Measurements from ENCODE around the gene CXCR3.
A peak's percentile ranks its signal among the peaks of the same experiment; 100 is the strongest.
"Not testable (repeated sequence)": the region's sequence is repeated elsewhere in the genome, so short reads cannot be mapped to it uniquely, and the experiment has no call there.

CXCR3 gene

DNA sequence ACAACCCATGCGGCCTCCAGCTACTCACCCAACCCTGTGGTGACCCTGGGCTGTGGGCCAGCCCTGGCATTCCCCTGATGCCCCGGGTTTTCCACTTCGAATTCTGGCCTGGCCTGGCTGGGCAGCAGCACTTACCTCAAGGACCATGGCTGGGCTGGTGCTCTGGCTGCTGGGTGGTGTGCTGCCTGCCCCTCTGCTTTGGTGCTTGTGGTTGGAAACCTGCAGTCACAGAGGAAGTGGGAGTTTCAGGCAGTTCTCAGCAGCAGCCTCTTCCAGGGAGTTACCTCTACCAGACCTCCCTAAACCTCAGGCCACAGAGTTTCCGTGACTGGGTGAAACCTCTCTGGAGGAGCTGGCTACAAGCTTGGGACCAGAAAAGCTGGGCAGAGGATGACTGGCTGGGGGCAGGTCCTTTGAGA lies at the start of gene CXCR3:
Gene CXCR3, minus strand, starts transcription at position 209 of the 419 bp plus-strand sequence. Its CDS starts 62 bp downstream, at position 147.
- DNase-seq, result no peak

DNA sequence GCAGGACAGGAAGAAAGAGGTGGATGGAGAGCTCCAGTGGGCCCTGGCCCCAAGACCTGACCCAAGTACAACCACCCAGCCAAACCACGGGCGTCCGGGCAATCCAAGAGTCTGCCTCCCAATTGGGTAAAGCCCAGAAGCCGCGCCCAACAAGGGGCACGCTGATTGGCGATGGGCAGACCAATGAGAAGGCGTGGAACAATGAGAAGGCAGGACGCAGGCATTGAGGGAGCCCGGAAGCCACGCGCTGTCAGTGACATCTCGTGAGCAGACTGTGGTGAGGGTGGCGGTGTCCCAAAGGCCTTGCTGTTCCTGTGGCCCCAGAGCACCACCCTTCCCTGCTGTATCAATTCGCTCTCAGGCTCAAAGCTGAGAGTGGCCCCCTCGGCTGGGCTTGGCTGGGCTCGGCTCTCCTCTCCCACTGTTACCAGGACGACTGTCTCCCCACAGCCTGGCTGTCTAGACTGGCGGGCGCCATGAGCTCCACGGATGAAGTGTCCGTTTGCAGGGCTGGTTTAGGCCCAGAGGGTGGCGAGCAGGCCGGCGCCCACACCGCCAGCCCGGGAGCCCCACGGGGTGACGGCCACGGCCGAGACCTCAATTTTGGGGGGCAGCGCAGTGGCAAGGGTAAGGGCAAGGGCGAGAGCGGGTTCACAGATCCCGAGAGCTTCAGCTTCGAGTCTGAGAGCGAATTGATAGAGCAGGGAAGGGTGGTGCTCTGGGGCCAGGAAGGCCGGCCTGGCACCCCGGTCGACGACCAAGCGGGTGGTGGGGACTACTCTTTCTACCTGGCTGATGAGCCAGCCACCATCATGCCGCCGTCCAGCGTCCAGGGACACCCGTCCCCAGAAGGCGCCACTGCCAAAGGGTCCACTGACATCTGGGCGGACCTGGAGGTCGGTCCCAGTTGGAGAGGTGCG lies 49.3 kb upstream of the CXCR3 start, which contains the start of gene LOC101059915:
Gene LOC101059915, plus strand, starts transcription at position 219 of the 920 bp plus-strand sequence.
- no peak for DNase-seq

DNA sequence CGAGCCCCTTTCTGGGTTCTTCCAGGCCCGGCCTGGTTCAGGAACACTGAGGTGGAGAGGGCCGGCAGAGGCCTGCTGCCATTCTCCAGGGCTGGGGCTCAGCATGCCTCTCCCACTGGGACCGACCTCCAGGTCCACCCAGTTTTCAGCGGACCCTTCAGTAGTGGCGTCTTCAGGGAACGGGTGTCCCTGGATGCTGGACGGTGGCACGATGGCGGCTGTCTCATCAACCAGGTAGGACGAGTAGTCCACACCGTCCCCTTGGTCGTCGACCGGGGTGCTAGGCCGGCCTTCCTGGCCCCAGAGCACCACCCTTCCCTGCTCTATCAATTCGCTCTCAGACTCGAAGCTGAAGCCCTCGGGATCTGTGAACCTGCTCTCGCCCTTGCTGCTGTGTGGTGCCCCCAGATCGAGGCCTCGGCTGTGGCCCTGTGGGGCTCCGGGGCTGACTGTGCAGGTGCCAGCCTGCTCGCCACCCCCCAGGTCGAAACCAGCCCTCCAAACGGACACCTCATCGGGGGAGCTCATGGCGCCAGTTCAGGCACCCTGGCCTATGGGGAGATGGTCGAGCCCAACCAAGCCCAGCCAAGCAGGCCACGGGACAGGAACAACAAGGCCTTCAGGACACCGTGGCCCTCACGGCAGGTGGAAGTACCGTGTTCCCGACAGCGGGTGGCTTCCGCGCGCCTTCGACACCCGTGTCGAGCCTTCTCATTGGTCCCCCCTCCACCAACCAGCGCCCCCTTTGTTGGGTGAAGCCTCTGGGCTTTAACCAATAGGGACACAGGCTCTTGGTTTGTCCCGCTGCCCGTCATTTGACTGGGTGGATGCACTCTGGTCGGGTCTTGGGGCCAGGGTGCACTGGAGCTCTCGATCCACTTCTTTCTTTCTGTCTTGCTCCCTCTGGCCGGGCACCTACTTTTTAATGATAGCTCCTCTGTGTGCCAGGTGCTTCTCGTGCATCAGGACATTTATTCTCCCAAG lies 48.2 kb upstream of the CXCR3 start:
- no peak for DNase-seq

DNA sequence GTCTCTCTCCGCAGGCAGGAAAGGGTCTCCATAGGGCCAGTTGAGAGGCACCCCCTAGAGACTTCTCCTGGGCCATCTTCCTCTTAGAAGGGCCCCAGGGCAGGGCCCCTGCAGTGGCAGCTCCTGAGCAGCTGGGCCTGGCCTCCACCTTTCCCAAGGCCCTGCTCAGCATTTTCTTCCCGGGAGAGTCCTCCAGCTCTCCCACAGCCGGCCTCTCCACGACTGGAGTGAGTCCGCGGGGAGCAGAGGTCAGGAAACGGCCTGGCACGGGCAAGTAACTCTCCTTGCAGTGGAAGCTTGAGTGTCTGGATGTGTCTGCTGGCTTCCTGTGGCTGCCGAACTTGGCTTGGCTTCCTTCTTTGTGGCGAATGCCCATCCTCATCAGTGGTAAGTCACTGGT lies 47.4 kb upstream of the CXCR3 start:
- no peak for DNase-seq

DNA sequence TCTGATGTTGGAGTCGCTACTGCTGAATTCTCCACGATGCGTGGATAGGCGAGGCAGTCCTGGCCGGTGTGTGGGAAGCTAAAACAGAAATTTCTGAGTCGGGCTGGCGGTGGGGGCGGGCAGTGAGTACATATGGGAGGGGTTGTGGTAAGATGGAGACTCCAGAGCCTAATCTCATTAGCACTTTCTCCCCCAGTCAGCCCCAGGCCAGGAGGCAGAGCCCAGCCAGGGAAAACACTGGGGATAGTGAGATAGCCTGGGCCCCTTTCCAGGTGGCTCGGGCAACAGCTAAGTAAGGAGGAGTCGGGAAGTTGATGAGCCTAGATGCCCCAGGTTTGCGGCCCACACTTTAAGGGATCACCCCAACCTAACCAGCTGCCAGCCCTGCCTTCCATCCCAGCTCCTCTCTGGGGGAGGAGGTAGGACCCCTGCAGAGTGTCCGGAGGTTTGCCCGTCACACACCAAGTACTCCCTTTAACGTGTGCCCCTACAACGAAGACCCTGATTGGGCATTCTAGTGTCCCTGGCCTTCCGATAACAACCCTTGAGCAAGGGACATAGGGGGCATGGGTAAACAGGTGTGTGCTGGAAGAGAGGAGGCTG lies 46.7 kb upstream of the CXCR3 start:
- no peak for DNase-seq

DNA sequence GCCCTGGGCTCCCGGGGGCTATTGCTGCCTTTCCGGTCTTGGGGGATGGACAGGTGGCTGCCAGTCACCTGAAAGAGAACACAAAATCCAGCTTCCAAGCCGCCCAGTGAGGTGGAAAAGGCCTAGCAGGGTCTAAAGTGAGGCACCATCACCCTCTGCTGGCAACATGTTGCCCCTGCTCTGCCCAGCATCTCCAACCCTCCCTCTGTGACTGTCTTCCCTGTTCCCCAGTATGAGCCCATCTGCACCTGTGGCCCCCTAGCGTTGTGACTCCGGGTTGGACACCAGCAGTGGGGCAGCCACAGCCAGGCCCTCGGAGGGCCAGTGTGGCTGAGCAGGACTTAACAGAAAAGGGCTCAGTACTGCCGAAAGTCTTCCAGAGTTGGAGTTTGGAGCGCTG lies 45.9 kb upstream of the CXCR3 start:
- not testable (repeated sequence) for DNase-seq

DNA sequence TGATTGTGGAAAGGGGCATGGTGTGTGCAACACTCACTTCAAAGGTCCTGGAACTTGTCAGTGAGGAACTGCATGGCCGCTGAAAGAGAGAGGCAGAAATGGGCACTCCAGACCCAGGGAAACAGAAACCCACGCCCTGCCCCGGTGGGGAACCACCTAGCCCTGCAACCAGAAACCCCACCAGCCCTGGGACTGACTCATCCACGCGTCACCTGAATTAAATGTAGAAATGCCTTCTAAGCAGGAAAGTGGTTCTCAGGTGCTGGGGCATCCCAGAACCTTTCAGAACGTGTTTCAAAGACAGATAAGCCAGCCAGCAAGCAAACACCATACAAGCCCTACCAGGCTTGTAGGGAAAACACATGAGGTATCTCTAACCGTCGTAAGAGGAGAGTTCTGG lies 44.9 kb upstream of the CXCR3 start:
- DNase-seq, result not testable (repeated sequence)

DNA sequence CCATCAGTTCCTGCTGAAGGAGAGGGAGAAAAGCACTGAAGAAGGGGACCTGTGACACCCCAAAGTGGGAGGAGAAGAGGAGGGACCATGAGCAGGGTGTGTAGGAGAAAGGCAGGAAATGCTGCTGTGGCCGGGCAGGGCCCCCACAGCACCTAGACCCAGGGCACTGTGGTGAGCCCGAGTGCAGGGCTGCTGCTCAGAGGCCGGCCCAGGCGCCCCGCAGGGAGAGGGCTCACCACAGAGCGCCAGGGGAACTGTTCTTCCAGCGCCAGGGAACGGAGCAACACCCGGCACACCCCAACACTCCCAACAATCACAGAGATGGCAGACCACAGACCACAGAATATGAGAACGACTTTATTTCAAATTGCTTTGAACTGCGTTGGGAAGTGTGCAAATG lies 44.3 kb upstream of the CXCR3 start:
- DNase-seq, result not testable (repeated sequence)

DNA sequence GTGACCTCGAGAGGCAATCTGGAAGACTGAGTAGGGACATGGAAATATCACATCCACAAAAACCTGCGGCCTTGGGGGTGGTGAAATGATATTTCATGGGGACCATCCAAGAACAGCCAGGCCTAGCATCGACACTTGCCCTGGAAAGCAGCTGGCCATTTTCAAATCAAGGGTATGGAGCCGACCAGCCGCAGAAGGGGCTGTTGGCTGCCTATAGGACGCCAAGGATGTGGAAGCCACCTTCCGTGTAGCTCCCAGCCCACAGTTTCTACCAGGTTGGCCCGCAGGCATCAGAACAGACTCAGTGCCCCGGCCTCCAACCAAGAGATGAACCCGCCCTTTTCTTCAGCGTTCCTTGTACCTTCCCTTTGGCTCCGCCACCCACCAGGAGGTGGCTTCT lies 43.6 kb upstream of the CXCR3 start:
- no peak for DNase-seq

DNA sequence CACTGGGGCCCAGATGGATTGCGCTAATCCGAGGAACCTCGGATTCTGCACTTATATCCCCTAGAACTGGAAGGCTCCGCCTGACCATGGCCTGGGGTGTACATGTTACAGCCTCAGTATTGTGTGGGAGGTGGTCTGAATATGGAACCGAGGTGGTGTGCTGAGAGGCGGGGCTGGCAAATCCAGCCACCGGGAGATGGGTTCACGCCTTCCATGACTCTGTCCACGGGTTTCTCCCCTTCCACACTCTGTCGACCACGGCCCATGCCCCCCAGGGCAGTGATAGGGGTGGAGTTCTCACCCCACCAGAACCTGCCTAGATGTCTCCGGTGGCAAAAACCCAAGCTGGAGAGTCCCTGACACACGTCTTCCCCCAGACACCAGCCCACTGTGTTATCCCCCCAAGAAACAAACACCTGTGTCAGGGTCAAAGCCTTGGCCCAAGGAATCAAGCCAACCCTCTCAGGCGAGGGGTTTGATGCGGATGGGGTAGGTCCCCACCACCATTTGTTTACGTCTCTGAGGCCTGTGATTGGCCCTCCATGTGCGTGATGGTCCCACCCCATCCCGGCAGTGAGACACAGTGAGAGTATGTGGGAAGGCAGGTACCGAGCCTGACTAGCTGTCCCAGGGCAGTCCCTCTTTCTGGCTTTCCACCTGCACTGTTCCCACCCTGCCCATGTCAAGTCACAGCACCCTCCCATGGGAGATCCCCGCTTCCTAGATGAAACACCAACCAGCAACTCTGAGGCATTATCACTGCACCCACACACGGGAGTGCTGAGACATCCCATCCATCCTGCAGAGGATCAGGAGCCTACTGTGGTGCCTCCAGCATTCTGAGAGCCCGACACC lies 42.5 kb upstream of the CXCR3 start:
- DNase-seq, result no peak

DNA sequence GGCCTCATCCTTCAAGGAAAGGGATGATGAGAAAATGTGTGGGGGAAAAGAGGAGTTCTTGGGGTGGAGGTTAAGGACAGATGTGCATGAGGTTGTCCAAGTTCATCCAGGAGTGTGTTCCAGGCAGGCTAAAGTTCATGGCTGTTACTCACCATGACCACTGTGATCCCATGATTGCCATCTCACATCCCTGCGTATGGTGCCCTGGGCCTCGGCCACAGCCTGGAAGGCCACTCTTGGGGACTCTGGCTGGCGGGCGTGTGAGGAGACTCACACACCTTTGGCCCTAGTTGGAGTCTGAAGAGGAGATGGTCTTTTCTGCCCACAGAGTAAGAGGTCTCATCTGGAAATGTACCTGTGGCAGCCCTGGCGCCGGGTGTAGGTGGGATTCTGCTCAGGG lies 41.6 kb upstream of the CXCR3 start:
- no peak for DNase-seq

DNA sequence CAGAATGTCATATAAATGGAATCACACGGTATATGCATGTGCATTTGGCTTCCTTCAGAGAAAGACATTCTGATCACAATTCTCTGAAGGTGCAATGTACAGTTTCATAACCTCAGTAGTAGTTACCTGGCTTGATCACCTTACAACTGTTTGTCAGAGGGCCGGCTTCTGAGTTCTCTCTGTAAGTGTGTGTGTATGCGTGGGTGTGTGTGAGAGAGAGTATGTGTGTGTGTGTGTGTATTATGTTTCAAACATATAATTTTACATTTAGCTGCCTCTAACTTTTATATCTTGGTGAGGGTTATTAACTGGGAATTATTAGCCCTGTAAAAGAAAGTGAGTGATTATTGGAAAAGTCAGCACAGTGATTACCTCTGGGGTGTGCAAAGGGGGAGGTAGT lies 41.0 kb upstream of the CXCR3 start:
- DNase-seq, result no peak

DNA sequence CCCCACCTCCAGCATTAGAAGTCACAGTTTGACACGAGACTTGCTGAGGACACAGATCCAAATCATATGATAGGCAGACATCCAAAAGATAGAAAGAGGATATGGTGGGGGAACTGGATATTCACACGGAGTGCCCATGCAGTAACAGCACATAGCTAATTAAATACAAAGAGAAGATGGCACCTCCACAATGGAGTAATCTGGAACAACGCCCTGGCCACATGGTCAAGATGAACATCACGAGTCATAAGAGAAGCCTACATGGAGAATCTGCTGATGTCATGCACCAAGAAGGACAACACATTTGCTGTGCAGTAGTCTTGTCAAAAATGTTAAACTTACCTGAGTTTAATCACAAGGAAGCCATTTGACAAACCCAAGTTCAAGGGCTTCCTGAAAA lies 39.0 kb upstream of the CXCR3 start:
- no peak for DNase-seq

DNA sequence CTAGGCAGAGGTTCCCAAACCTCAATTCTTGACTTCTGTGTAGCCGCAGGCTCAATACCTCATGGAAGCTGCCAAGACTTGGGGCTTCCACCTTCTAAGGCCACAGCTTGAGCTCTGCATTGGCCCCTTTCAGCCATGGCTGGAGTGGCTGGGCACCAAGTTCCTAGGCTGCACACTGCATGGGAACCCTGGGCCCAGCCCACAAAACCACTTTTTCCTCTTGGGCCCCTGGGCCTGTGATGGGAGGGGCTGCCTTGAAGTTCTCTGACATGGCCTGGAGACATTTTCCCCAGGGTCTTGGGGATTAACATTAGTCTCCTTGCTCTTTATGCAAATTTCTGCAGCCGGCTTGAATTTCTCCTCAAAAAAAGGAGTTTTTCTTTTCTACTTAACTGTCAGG lies 35.0 kb upstream of the CXCR3 start:
- no peak for DNase-seq

DNA sequence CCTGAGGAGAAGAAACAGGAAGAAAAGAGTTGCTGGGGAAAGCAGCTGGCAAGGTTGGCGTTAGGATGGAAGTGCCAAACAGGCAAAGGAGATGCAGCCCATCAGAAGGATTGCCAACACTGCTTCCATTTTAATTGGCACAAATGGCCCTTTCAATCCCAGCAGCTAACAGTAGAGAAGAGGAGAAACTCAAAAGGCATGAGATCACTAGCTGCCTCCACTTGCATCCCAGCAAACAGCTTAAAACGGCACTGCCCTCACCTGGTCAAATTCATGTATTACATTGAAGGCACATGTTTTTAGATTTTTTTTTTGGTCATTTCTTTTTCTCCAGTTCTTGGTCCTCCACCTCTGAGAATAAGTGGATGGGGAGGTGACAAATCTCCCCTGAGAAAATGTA lies 34.1 kb upstream of the CXCR3 start:
- DNase-seq, result peak; percentile 2

DNA sequence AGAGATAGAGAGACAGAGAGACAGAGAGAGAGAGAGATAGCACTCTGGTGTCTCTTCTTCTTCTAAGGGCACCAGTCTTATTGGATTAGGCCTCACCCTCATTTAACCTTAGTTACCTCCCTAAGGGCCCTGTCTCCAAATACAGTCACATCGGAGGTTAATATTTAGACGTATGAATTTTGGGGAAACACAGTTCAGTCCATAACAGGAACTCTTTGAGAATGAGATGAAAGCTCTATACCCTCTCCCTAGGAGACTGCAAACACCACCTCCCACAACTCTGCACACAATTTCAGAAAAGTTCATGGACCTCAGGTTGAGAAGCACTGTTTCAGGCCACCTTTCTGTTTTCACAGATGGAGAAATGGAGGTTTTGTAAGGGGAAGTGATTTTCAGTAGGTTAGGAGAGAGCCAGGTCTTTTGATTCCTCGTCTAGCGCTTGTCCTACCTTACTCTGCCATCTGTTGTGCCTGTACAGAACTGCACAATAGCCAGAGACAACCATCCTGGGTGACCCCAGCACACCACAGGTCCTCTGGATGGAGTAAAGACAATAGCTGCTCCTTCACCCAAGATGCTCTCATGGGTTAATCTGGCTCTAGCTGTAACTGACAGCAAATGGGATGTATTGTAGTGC lies 32.1 kb upstream of the CXCR3 start:
- DNase-seq, result no peak

DNA sequence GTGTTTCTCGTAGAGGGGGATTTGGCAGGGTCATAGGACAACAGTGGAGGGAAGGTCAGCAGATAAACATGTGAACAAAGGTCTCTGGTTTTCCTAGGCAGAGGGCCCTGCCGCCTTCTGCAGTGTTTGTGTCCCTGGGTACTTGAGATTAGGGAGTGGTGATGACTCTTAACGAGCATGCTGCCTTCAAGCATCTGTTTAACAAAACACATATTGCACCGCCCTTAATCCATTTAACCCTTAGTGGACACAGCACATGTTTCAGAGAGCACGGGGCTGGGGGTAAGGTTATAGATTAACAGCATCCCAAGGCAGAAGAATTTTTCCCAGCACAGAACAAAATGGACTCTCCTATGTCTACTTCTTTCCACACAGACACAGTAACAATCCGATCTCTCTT lies 26.1 kb upstream of the CXCR3 start:
- not testable (repeated sequence) for DNase-seq

DNA sequence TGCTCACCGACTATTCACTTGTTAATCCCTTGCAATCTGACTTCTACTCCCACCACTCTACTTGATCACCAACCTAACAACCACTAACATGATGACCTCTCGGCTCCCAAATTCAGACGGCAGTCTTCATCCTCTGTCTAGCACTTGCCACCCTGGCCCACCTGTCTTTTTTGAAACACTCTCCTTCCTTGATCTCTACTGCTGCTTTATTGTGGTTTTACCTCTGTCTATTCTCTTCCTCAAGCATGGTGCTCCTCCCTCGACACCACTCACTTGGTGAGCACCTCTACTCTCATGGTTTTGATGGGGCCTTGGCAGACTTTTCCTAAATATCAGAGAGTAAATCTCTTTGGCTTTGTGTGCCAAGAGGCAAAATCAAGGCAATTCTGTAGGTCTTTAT lies 21.7 kb upstream of the CXCR3 start:
- no peak for DNase-seq

DNA sequence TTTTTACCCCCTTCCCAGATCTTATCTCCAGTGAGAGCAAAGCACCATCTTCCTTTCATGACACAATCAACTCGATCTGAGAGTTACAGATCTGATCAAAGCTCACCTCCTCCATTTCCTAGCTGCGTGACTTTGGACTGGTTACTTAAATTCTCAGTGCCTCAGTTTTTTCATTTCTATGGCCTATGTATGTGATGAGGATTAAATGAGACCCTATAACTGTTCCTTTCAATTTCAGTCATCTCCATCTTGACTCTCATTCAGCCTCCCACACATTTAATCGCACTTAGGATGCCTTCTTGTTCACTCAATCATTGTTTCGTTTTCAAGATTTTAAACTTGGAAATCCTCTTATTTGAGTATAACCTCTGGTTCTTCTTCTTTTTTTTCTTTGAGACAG lies 20.1 kb upstream of the CXCR3 start:
- DNase-seq, result no peak

DNA sequence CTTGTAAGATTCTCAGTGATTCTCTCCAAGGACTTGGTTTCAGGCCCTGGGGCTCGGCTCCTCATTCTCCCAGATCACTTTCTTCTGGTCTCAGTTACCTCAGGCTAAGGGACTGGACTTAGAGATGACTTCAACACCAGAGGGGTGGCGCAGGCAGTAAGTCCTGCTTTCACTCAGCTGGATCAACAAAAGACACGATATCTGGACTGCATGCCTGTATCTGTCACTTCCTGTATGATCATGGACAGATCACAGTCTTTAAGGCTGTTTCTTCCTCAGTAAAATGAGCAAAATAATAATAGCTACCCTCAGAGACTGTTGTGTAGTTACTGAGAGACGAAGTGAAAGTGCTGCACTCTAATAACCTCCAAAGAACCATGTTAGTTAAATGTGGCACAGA lies 19.5 kb upstream of the CXCR3 start:
- peak; percentile 1 for DNase-seq

DNA sequence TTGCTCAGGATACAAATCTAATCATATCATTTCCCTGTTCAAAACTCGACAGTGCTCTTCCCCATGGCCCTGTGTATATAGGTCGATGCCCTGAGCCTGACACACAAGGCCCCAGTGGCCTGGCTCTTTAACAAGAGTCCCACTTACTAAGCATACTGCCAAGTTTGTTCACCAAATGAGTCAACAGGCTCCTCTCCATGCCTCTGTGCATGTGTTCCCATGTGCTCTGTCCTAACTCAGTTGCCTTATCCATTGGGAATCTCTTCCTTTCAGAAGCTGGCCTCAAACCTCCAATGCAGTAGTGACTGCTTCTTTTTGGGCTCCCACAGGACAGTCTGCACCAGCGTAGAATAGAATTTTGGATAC lies 18.9 kb upstream of the CXCR3 start:
- DNase-seq, result no peak

All from amniotic stem cell (primary cell).